PC-3 (cell line): Measurements from ENCODE around the gene ZIC4. TPM values are rescaled to one million over a fixed set of nuclear protein-coding genes. Genes with fewer than 3 reads are reported as not detected.

ENCODE experiments used
- ATAC-seq: fragments of 200-7000 bp; cut with Tn5 transposase; 2 replicates; pipeline ENCODE4 v1.9.1; 2020; ENCODE audit warnings: mild to moderate bottlenecking, moderate library complexity
- BruUV-seq: library from RNA; stranded (reverse); fragments of 400-500 nt; replicated peaks from 2 replicates; lab custom pipeline; 2021; lab: Mats Ljungman, UMichigan
- CTCF ChIA-PET: fragments of 300-600 bp; sonication (Branson Sonifier 250); formaldehyde crosslinking; loops from one replicate; lab custom pipeline; 2022; ENCODE audit warnings: antibody characterized with exemption; lab: Charles Lee
- POLR2A ChIA-PET: fragments of 300-600 bp; sonication (Branson Sonifier 250); formaldehyde crosslinking; loops from one replicate; lab custom pipeline; 2022; ENCODE audit warnings: antibody characterized with exemption; ENCODE audit not compliant: unreplicated experiment; lab: Charles Lee
- DNase-seq: peaks from one replicate; pipeline ENCODE4 v3.0.0-alpha.2; 2015
- H2AFZ ChIP-seq: fragments of 300-600 bp; sonication (generic); 2 replicates; pipeline ENCODE4 v1.6.0; 2016; ENCODE audit warnings: antibody characterized with exemption, low read length
- H3F3A ChIP-seq: fragments of 300-600 bp; sonication (generic); one replicate; pipeline ENCODE4 v1.6.0; 2017; ENCODE audit warnings: antibody characterized with exemption, low read length, control low read depth, mild to moderate bottlenecking; ENCODE audit not compliant: unreplicated experiment
- H3K27ac ChIP-seq: fragments of 300-600 bp; sonication (generic); 2 replicates; pipeline ENCODE4 v1.5.1; 2016; ENCODE audit warnings: mild to moderate bottlenecking, low read length
- H3K27me3 ChIP-seq: fragments of 300-600 bp; sonication (generic); 2 replicates; pipeline ENCODE4 v1.6.1; 2016; ENCODE audit warnings: low read length, mixed read lengths
- H3K36me3 ChIP-seq: fragments of 300-600 bp; sonication (generic); 2 replicates; pipeline ENCODE4 v1.6.1; 2016; ENCODE audit warnings: low read depth, mixed run types, low read length, mixed read lengths
- H3K4me1 ChIP-seq: fragments of 300-600 bp; sonication (generic); 2 replicates; pipeline ENCODE4 v1.5.1; 2016; ENCODE audit warnings: low read length; ENCODE audit not compliant: insufficient read depth
- H3K4me2 ChIP-seq: fragments of 300-600 bp; sonication (generic); 2 replicates; pipeline ENCODE4 v1.6.0; 2016; ENCODE audit warnings: low read length
- H3K4me3 ChIP-seq: fragments of 300-600 bp; sonication (generic); 2 replicates; pipeline ENCODE4 v1.5.1; 2016; ENCODE audit warnings: mild to moderate bottlenecking, low read length, mixed read lengths
- H3K79me2 ChIP-seq: fragments of 300-600 bp; sonication (generic); 2 replicates; pipeline ENCODE4 v1.6.1; 2017; ENCODE audit warnings: low read length, mixed read lengths
- H3K9ac ChIP-seq: fragments of 300-600 bp; sonication (generic); 2 replicates; pipeline ENCODE4 v1.6.0; 2016; ENCODE audit warnings: mild to moderate bottlenecking, low read length
- H3K9me2 ChIP-seq: fragments of 300-600 bp; sonication (generic); replicated peaks from 2 replicates; pipeline ENCODE4 v1.6.1; 2016; ENCODE audit warnings: mixed run types, low read length, mixed read lengths
- H3K9me3 ChIP-seq: fragments of 300-600 bp; sonication (generic); 2 replicates; pipeline ENCODE4 v1.6.1; 2016; ENCODE audit warnings: low read length, mixed read lengths
- H4K20me1 ChIP-seq: fragments of 300-600 bp; sonication (generic); 2 replicates; pipeline ENCODE4 v1.6.1; 2016; ENCODE audit warnings: low read length, mixed read lengths
- EZH2 ChIP-seq: fragments of 300-600 bp; sonication (generic); IDR thresholded peaks from one replicate; pipeline ENCODE4 v1.6.1; 2017; ENCODE audit warnings: antibody characterized with exemption, mild to moderate bottlenecking, low read length; ENCODE audit not compliant: unreplicated experiment
- EZH2phosphoT487 ChIP-seq: fragments of 300-600 bp; sonication (generic); IDR thresholded peaks from 2 replicates; pipeline ENCODE4 v1.6.1; 2018; ENCODE audit warnings: mild to moderate bottlenecking, antibody characterized with exemption, low read length, borderline replicate concordance
- intact Hi-C: fragments of 100-400 bp; cut with micrococcal nuclease; formaldehyde crosslinking; loops from 2 replicates; pipeline ENCODE4 v1.9.0; 2023
- total RNA-seq: library from RNA; depleted of rRNA; stranded (reverse); fragments of >200 nt; gene quantifications from 2 replicates; pipeline ENCODE4 v1.2.3, GENCODE V29; 2014
- TF ChIP-seq, protein P1 (sequence below): fragments of 300-600 bp; sonication (generic); conservative IDR thresholded peaks from 2 replicates; pipeline ENCODE4 v1.5.1; 2017; ENCODE audit warnings: antibody characterized with exemption, low read depth, mild to moderate bottlenecking, low read length

ZIC4 gene
- total RNA-seq, 1 experiment from 2014 or later = not detected

DNA sequence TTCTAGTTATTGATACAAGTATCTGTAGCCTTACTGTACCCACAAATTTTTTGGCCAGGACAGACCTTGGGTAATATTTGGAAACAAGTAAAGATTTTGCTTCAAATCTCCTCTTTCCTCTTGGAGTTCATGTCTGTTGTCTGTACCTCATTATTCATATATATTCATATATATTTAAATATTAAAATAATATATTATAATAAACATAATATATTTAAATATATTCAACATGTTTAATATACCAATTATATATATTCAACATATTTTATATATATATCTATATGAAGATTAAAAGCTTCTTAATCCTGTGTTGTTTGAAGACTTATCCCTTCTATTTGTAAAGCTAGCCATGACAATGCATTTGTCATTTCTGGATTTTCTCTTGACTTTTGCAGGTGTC, 40.9 kb upstream of the ZIC4 start:
- POLR2A ChIA-PET = no interaction called here
- Histone ChIP-seq H3K9ac (no peak overlapping the region), H3K4me2 (no peak overlapping the region), H2AFZ (no peak overlapping the region), H4K20me1 (no peaks in the 10 kb centered on the region), H3K79me2 (no peaks in the 10 kb centered on the region), H3K27ac (no peak overlapping the region), H3K9me3 (no peaks in the 10 kb centered on the region), H3K4me1 (no peaks in the 10 kb centered on the region), H3K36me3 (no peaks in the 10 kb centered on the region), H3K4me3 (no peak overlapping the region), H3K27me3 (peaks cover 28% of the 10 kb centered on the region), H3K9me2 (no peaks in the 10 kb centered on the region), H3F3A (no peaks in the 10 kb centered on the region)
- CTCF ChIA-PET = no interaction called here
- no TSS peak for BruUV-seq
- no peak for DNase-seq
- intact Hi-C loops = no loop called here
- TF ChIP-seq EZH2 = no peak
- no peak for ATAC-seq

DNA sequence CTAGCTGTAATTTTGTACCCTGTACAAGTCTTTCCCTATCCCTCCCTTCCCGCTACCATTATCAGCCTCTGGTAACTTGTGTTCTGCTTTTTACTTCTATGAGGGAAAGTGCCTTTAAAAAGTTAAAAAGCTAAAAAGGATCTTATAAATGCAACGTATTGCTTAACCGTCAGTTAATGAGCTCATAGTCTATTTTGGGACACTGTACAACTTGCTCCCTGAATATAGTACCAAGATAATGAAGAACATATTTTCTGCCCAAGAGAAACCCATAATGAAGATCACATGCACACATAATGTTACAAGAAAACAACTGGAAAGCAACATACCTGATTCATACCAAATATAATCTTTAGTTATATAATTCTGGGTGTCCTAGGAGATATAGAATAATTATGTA, 25.4 kb upstream of the ZIC4 start:
- Histone ChIP-seq H3K4me3 (no peak overlapping the region), H3K27ac (no peak overlapping the region), H3K79me2 (no peaks in the 10 kb centered on the region), H3K36me3 (no peaks in the 10 kb centered on the region), H3K4me2 (no peak overlapping the region), H3F3A (no peaks in the 10 kb centered on the region), H3K4me1 (no peaks in the 10 kb centered on the region), H4K20me1 (no peaks in the 10 kb centered on the region), H3K9me3 (no peaks in the 10 kb centered on the region), H3K9me2 (no peaks in the 10 kb centered on the region), H3K27me3 (peaks cover 45% of the 10 kb centered on the region), H2AFZ (no peak overlapping the region), H3K9ac (no peak overlapping the region)
- intact Hi-C loops = no loop called here
- no TSS peak for BruUV-seq
- DNase-seq = no peak
- ChIA-PET POLR2A (no interaction called here), CTCF (no interaction called here)
- no peak for TF ChIP-seq EZH2
- no peak for TF ChIP-seq EZH2phosphoT487
- TF ChIP-seq, protein P1, sequence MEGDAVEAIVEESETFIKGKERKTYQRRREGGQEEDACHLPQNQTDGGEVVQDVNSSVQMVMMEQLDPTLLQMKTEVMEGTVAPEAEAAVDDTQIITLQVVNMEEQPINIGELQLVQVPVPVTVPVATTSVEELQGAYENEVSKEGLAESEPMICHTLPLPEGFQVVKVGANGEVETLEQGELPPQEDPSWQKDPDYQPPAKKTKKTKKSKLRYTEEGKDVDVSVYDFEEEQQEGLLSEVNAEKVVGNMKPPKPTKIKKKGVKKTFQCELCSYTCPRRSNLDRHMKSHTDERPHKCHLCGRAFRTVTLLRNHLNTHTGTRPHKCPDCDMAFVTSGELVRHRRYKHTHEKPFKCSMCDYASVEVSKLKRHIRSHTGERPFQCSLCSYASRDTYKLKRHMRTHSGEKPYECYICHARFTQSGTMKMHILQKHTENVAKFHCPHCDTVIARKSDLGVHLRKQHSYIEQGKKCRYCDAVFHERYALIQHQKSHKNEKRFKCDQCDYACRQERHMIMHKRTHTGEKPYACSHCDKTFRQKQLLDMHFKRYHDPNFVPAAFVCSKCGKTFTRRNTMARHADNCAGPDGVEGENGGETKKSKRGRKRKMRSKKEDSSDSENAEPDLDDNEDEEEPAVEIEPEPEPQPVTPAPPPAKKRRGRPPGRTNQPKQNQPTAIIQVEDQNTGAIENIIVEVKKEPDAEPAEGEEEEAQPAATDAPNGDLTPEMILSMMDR = no peak
- no peak for ATAC-seq

DNA sequence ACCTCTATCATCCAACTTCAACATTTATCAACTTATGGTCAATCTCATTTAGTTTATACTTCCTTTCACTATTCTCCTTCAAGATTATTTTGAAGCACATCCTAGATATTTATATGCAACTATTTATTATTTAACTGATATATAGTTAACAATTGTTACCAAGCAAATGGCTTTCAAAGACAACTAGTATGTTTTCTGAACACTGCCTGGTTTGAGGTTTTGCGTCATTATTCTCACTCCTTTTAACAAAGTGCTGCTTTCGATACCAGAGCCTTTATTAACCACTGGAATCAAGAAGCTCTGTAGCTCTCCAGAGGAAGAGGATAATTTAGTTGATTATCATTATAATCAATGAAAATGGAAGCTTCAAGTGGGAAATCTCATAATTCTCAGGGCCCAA, 22.4 kb upstream of the ZIC4 start:
- H3K4me1 ChIP-seq = no peaks in the 10 kb centered on the region
- intact Hi-C loops = no loop called here
- no peaks in the 10 kb centered on the region for H4K20me1 ChIP-seq
- ATAC-seq (no peak), DNase-seq (no peak)
- no peaks in the 10 kb centered on the region for H3K36me3 ChIP-seq
- H2AFZ ChIP-seq = no peak overlapping the region
- no peaks in the 10 kb centered on the region for H3K9me3 ChIP-seq
- POLR2A ChIA-PET = no interaction called here
- no peaks in the 10 kb centered on the region for H3K79me2 ChIP-seq
- no peak overlapping the region for H3K9ac ChIP-seq
- no peaks in the 10 kb centered on the region for H3F3A ChIP-seq
- TF ChIP-seq EZH2phosphoT487 = no peak
- TF ChIP-seq, protein P1 = no peak
- no peak for TF ChIP-seq EZH2
- no peaks in the 10 kb centered on the region for H3K9me2 ChIP-seq
- peaks cover 60% of the 10 kb centered on the region for H3K27me3 ChIP-seq
- no peak overlapping the region for H3K4me3 ChIP-seq
- H3K4me2 ChIP-seq = no peak overlapping the region
- H3K27ac ChIP-seq = no peak overlapping the region
- CTCF ChIA-PET = no interaction called here
- no TSS peak for BruUV-seq
